GM18526 (cell line): ENCODE measurements around the gene LGALSL.

ENCODE experiments used
- POLR2A ChIP-seq: IDR thresholded peaks from 3 replicates; pipeline ENCODE4 v1.6.1; 2011; ENCODE audit not compliant: insufficient read length; ENCODE audit errors: extremely low read depth

LGALSL gene

DNA sequence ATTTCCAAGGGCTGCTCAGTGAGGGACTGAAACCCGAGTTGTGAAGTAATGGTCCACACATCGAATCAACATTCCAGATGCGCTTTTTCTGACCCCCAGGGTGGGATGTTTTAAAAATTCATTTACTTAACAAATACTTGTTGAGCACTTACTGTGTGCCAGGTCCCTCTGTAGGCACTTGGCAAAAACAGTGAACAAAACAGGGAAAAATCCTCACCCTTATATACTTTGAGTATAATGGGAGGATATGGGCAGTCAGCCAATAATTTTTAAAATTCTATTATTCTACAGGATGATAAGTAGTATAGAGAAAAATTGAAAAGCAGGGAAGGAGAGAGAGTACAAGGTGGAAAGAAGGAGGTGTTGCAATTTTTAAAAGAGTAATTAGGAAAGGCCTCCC is 38.9 kb downstream of the LGALSL start:
- TF ChIP-seq POLR2A = no peak

GRCh38 chr2:64493788-64494187 is 39.8 kb downstream of the LGALSL start:
- no peak for TF ChIP-seq POLR2A

- TF ChIP-seq POLR2A = no peak
Measured at GRCh38 chr2:64498438-64498837, 44.5 kb downstream of the LGALSL start.

- TF ChIP-seq POLR2A = no peak
Measured at GRCh38 chr2:64500549-64500948, 46.6 kb downstream of the LGALSL start.

GRCh38 chr2:64501946-64502345 is 48.0 kb downstream of the LGALSL start:
- no peak for TF ChIP-seq POLR2A

DNA sequence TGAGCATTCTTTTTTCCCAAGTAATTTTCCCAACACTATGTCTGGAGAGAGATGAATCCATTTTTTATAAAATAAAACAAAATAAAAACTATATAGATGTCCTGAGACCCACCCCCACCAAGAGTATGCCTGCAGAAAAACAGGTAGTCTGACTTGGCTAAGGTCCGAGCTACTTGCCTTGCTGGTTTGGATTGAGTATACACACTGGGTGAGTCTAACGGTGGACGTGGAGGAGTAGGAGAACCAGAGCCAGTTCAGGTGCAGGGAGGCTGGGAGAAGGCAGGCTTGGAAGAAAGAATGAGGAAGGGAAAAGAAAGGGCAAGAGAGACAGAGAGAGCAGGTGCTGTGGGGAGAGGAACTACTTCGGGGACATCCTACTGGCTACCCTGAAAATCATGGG is 48.9 kb downstream of the LGALSL start:
- no peak for TF ChIP-seq POLR2A

- TF ChIP-seq POLR2A = no peak
Measured at GRCh38 chr2:64504774-64505720, 51.1 kb downstream of the LGALSL start.

DNA sequence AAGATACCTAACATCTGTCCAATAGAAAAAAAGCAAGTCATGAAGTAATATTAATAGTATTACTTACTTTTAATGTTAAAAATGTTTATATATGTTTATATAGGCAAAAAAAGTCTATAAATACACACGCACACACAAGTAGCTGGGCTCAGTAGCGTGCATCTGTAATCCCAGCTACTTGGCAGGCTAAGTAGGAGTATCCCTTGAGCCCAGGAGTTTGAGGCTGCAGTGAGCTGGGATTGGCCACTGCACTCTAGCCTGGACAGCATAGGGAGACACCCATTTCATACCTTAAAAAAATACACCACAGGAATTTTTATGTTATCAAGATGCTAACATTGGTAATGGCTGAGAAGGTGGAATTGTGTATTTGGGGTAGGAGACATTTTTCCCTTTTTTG is 52.7 kb downstream of the LGALSL start:
- no peak for TF ChIP-seq POLR2A
